Left renal cortex interstitium (tissue), 4 donors: ENCODE data around the gene ITFG2. TPM values are rescaled to one million over a fixed set of nuclear protein-coding genes. Genes with fewer than 3 reads are reported as not detected.
"Not testable (repeated sequence)": the region's sequence is repeated elsewhere in the genome, so short reads cannot be mapped to it uniquely, and the experiment has no call there.

Experiments
- DNase-seq, 4 donors: peaks; one replicate each; pipeline ENCODE4 v3.0.0-alpha.2; 2013; ENCODE audit warnings: low read depth in 4 of 4, low spot score in 2 of 4, missing footprints in 1 of 4
- polyA plus RNA-seq, 4 donors: library from polyadenylated mRNA; unstranded; fragments of 120-200 nt; gene quantifications; one replicate each; pipeline ENCODE4 v1.2.1, GENCODE V29; 2013; ENCODE audit not compliant: insufficient read length in 4 of 4

Gene ITFG2
- polyA plus RNA-seq, 4 donors: 48.9 to 94.5 (median 67.2) TPM

- no peak for DNase-seq
These were observed 45.9 kb downstream of the ITFG2 start for GRCh38 chr12:2858334-2858733.

DNA sequence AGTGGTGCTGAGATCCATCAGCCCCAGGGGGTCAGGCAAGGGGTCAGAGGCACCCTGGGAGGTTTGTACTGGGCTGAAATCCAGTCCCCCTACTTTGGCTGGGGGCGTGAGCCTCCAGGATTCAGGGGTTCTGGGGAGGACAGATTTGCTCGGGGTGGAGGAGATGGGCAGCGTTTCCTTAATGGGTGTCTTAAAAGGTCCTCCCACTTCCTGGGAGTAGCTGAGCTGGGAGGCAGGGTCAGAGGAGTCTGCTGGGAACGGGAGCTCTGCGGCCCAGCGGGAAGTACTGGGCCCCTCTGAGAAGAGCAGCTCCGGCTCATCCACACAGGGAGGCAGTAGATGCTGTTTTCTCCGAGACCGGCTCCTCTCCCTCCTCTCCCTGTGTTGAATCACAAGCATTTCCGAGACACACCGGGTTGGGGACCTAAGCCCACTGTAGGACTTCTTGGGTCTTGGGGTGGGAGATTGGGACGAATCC is 46.5 kb downstream of the ITFG2 start:
- DNase-seq: no peak

DNA sequence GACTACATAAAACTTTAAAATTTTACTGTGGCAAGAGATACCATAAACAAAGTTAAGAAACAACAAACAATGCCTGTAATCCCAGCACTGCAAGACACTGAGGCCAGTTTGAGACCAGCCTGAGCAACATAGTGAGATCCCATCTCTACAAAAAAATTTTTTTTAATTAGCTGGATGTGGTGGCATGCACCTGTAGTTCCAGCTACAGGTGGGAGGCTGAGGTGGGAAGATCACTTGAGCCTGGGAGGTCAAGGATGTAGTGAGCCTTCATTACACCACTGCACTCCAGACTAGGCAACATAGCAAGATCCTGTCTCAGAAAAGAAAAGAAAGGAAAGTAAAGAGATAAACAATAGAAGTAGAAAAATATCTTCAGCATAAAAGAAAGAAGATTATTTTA is 47.7 kb downstream of the ITFG2 start:
- no peak for DNase-seq

GRCh38 chr12:2862876-2863275 is 50.4 kb downstream of the ITFG2 start:
- no peak for DNase-seq

- not testable (repeated sequence) for DNase-seq
These were observed 50.9 kb downstream of the ITFG2 start for GRCh38 chr12:2863402-2863801.

- no peak for DNase-seq
These were observed 51.7 kb downstream of the ITFG2 start for GRCh38 chr12:2864198-2864597.

GRCh38 chr12:2868986-2869632 is 56.6 kb downstream of the ITFG2 start:
- not testable (repeated sequence) for DNase-seq

Other genes starting within 250 kb of the ITFG2 start
- gene FKBP4, start 17.7 kb upstream of the ITFG2 start, polyA plus RNA-seq: 100 to 1,000 TPM; 114 to 154 (median 135) TPM
- 10 to 100 TPM; 31.1 to 39.5 (median 34.3) TPM for gene NRIP2, start 22.4 kb downstream of the ITFG2 start, polyA plus RNA-seq
- 1 to 10 TPM in 2 of 4 donors, under 1 TPM in 2; 0.34 to 3.5 (median 1.5) TPM for gene TEX52, start 44.4 kb downstream of the ITFG2 start, polyA plus RNA-seq
- gene FOXM1, start 64.5 kb downstream of the ITFG2 start, polyA plus RNA-seq: 10 to 100 TPM; 24.8 to 35.9 (median 33.0) TPM
- 10 to 100 TPM; 38.2 to 45.1 (median 41.1) TPM for gene RHNO1, start 64.6 kb downstream of the ITFG2 start, polyA plus RNA-seq
- 10 to 100 TPM; 31.8 to 35.6 (median 33.4) TPM for gene TULP3, start 78.2 kb downstream of the ITFG2 start, polyA plus RNA-seq
- gene TEAD4, start 146.7 kb downstream of the ITFG2 start, polyA plus RNA-seq: 10 to 100 TPM; 17.9 to 22.9 (median 21.5) TPM